ENCODE measurements around the gene ADAMTS3. TPM values are rescaled to one million over a fixed set of nuclear protein-coding genes. Genes with fewer than 3 reads are reported as not detected.

Gene ADAMTS3
- total and polyA plus RNA-seq, 3 donors from 2014 or later = 3.9 to 6.8 (median 5.3) TPM

- TF ChIP-seq POLR2A (IDR thresholded peaks at IDR 0.05) = no peak
- TF ChIP-seq CTCF (IDR thresholded peaks at IDR 0.05) = no peak
- Histone ChIP-seq H3K9me3 (no peaks in the 10 kb centered on the region), H3K4me1 (no peaks in the 10 kb centered on the region), H3K27ac (no peak overlapping the region), H3K36me3 (ENCODE audit: low read depth, missing control alignments) (no peaks in the 10 kb centered on the region), H3K27me3 (no peaks in the 10 kb centered on the region), H3K4me3 (no peak overlapping the region)
- intact Hi-C loops (cut with DNase I; ENCODE audit: low total_unique reads) = no loop called here
- 95 to 100% methylated on average over 1 of the region's 1 CpG for WGBS, 2 donors
- no peak for DNase-seq
Observed at GRCh38 chr4:72538006-72538405, 31.0 kb downstream of the ADAMTS3 start.

- no peaks in the 10 kb centered on the region for H3K36me3 ChIP-seq (ENCODE audit: low read depth, missing control alignments)
- 95 to 100% methylated on average over 1 of the region's 1 CpG for WGBS, 2 donors
- no peak for DNase-seq
- H3K9me3 ChIP-seq = no peaks in the 10 kb centered on the region
- H3K27me3 ChIP-seq = no peaks in the 10 kb centered on the region
- no peak overlapping the region for H3K4me3 ChIP-seq
- TF ChIP-seq POLR2A (IDR thresholded peaks at IDR 0.05) = no peak
- TF ChIP-seq CTCF (IDR thresholded peaks at IDR 0.05) = no peak
- intact Hi-C loops (cut with DNase I; ENCODE audit: low total_unique reads) = no loop called here
- no peaks in the 10 kb centered on the region for H3K4me1 ChIP-seq
- H3K27ac ChIP-seq = no peak overlapping the region
Observed at GRCh38 chr4:72536443-72536842, 32.6 kb downstream of the ADAMTS3 start.

- intact Hi-C loops (cut with DNase I; ENCODE audit: low total_unique reads) = no loop called here
- H3K27me3 ChIP-seq = no peaks in the 10 kb centered on the region
- H3K9me3 ChIP-seq = no peaks in the 10 kb centered on the region
- no peaks in the 10 kb centered on the region for H3K4me1 ChIP-seq
- 91 to 100% methylated on average over 1 of the region's 1 CpG for WGBS, 2 donors
- no peak for DNase-seq
- no peak overlapping the region for H3K27ac ChIP-seq
- no peaks in the 10 kb centered on the region for H3K36me3 ChIP-seq (ENCODE audit: low read depth, missing control alignments)
- TF ChIP-seq CTCF (IDR thresholded peaks at IDR 0.05) (no peak), POLR2A (IDR thresholded peaks at IDR 0.05) (no peak)
- H3K4me3 ChIP-seq = no peak overlapping the region
Observed at GRCh38 chr4:72531768-72532290, 37.2 kb downstream of the ADAMTS3 start.

- intact Hi-C loops (cut with DNase I; ENCODE audit: low total_unique reads) = no loop called here
- Histone ChIP-seq H3K27ac (no peak overlapping the region), H3K9me3 (no peaks in the 10 kb centered on the region), H3K4me3 (no peak overlapping the region), H3K4me1 (no peaks in the 10 kb centered on the region), H3K36me3 (ENCODE audit: low read depth, missing control alignments) (no peaks in the 10 kb centered on the region), H3K27me3 (no peaks in the 10 kb centered on the region)
- no peak for DNase-seq
- 93 to 97% methylated on average over 3 of the region's 3 CpGs for WGBS, 2 donors
- TF ChIP-seq POLR2A (IDR thresholded peaks at IDR 0.05) (no peak), CTCF (IDR thresholded peaks at IDR 0.05) (no peak)
Observed at GRCh38 chr4:72531322-72531721, 37.7 kb downstream of the ADAMTS3 start.

GRCh38 chr4:72529148-72529822 lies 39.7 kb downstream of the ADAMTS3 start:
- H3K27ac ChIP-seq = no peak overlapping the region
- TF ChIP-seq CTCF (IDR thresholded peaks at IDR 0.05) (no peak), POLR2A (IDR thresholded peaks at IDR 0.05) (no peak)
- intact Hi-C loops (cut with DNase I; ENCODE audit: low total_unique reads) = no loop called here
- H3K27me3 ChIP-seq = no peaks in the 10 kb centered on the region
- 88 to 90% methylated on average over 3 of the region's 3 CpGs for WGBS, 2 donors
- no peak for DNase-seq
- no peak overlapping the region for H3K4me3 ChIP-seq
- H3K4me1 ChIP-seq = no peaks in the 10 kb centered on the region
- H3K9me3 ChIP-seq = no peaks in the 10 kb centered on the region
- no peaks in the 10 kb centered on the region for H3K36me3 ChIP-seq (ENCODE audit: low read depth, missing control alignments)
